Endothelial cell of umbilical vein (primary cell): Measurements from ENCODE around the gene FAM184B. TPM values are rescaled to one million over a fixed set of nuclear protein-coding genes. Genes with fewer than 3 reads are reported as not detected.

Experiments used
- BruUV-seq: library from RNA; stranded (reverse); fragments of 400-500 nt; replicated peaks from 2 replicates; lab custom pipeline; 2021; lab: Mats Ljungman, UMichigan
- CTCF ChIA-PET: fragments of 300-600, 350-600 bp; sonication (Branson Sonifier 250); formaldehyde crosslinking; loops from one replicate; lab custom pipeline; 2021; ENCODE audit warnings: antibody characterized with exemption, inconsistent platforms; lab: Charles Lee
- POLR2A ChIA-PET: fragments of 300-600, 350-600 bp; sonication (Branson Sonifier 250); formaldehyde crosslinking; loops from one replicate; lab custom pipeline; 2021; ENCODE audit warnings: antibody characterized with exemption, inconsistent platforms; lab: Charles Lee
- DNase-seq: peaks from one replicate; pipeline ENCODE4 v3.0.0-alpha.2; 2011; ENCODE audit warnings: low read depth, low spot score
- FAIRE-seq: peaks from 2 replicates; lab custom pipeline; 2011; peaks lifted over from hg19 to GRCh38; lab: Jason Lieb, UNC
- H2AFZ ChIP-seq: 2 replicates; pipeline ENCODE4 v1.6.0; 2012; ENCODE audit warnings: low read depth, low read length, control low read depth, inconsistent platforms
- H3K27ac ChIP-seq: 2 replicates; pipeline ENCODE4 v1.5.1; 2011; ENCODE audit warnings: low read depth, mild to moderate bottlenecking, control low read depth, low read length, moderate library complexity; ENCODE audit not compliant: insufficient read depth
- H3K27me3 ChIP-seq, 2 experiments: 2 replicates each; pipeline versions ENCODE4 v1.6.0 to v1.6.1; 2011; ENCODE audit warnings: low read length in 2 of 2, mixed read lengths in 1 of 2; ENCODE audit not compliant: control insufficient read depth in 2 of 2, insufficient read depth in 2 of 2
- H3K36me3 ChIP-seq, 2 experiments: 2 replicates in 1 of 2; 3 replicates in 1 of 2; pipeline ENCODE4 v1.5.1; 2011; ENCODE audit warnings: low read length in 2 of 2, mild to moderate bottlenecking in 1 of 2, moderate library complexity in 1 of 2; ENCODE audit not compliant: control insufficient read depth in 2 of 2, insufficient read depth in 2 of 2; ENCODE audit errors: extremely low read depth in 1 of 2
- H3K4me1 ChIP-seq: 3 replicates; pipeline ENCODE4 v1.5.1; 2011; ENCODE audit warnings: mild to moderate bottlenecking, low read length; ENCODE audit not compliant: control insufficient read depth, insufficient read depth; ENCODE audit errors: extremely low read depth
- H3K4me2 ChIP-seq: 2 replicates; pipeline ENCODE4 v1.6.1; 2011; ENCODE audit warnings: low read length, control low read depth, mixed read lengths; ENCODE audit not compliant: insufficient read depth
- H3K4me3 ChIP-seq, 3 experiments: fragments of 200-600 bp in 1 of 3; sonication (generic), shearing (Covaris generic) in 1 of 3; replicated peaks in 1 of 3; 2 replicates each; pipeline ENCODE4 v1.5.1; 2011 to 2016; ENCODE audit warnings: control low read depth in 3 of 3, low read length in 3 of 3, mild to moderate bottlenecking in 2 of 3, inconsistent platforms in 1 of 3, low read depth in 1 of 3, moderate library complexity in 1 of 3; ENCODE audit not compliant: insufficient read depth in 1 of 3
- H3K79me2 ChIP-seq: 2 replicates; pipeline ENCODE4 v1.6.0; 2012; ENCODE audit warnings: low read length, inconsistent platforms; ENCODE audit not compliant: control insufficient read depth, insufficient read depth
- H3K9ac ChIP-seq: replicated peaks from 2 replicates; pipeline ENCODE3; 2011; ENCODE audit warnings: low read length, control low read depth; ENCODE audit not compliant: insufficient read depth; ENCODE audit errors: extremely low read depth
- H3K9me1 ChIP-seq: replicated peaks from 3 replicates; pipeline ENCODE4 v1.6.0; 2011; ENCODE audit warnings: mild to moderate bottlenecking, low read length; ENCODE audit not compliant: control insufficient read depth, insufficient read depth; ENCODE audit errors: extremely low read depth
- H3K9me3 ChIP-seq: replicated peaks from 2 replicates; pipeline ENCODE4 v1.5.1; 2012; ENCODE audit warnings: low read length, inconsistent platforms; ENCODE audit not compliant: control insufficient read depth, insufficient read depth
- H4K20me1 ChIP-seq: replicated peaks from 2 replicates; pipeline ENCODE3; 2011; ENCODE audit warnings: mild to moderate bottlenecking, low read length; ENCODE audit not compliant: control insufficient read depth, insufficient read depth; ENCODE audit errors: extremely low read depth
- CTCF ChIP-seq, 2 donors: IDR thresholded peaks; 1 replicate in 1 of 2; 2 replicates in 1 of 2; pipeline ENCODE4 v1.5.1; 2011; ENCODE audit warnings: low read length in 2 of 2, mild to moderate bottlenecking in 2 of 2, moderate library complexity in 2 of 2, control low read depth in 1 of 2, inconsistent platforms in 1 of 2, low read depth in 1 of 2; ENCODE audit not compliant: insufficient read depth in 1 of 2; ENCODE audit errors: extremely low read depth in 1 of 2
- EZH2 ChIP-seq: IDR thresholded peaks from 2 replicates; pipeline ENCODE4 v1.6.1; 2012; ENCODE audit warnings: borderline replicate concordance, low read depth, mild to moderate bottlenecking, moderate library complexity, low read length, inconsistent platforms; ENCODE audit not compliant: severe bottlenecking
- FOS ChIP-seq: IDR thresholded peaks from 2 replicates; pipeline ENCODE4 v1.6.1; 2011; ENCODE audit warnings: mild to moderate bottlenecking, low read length, moderate library complexity, borderline replicate concordance; ENCODE audit not compliant: insufficient read depth
- GATA2 ChIP-seq: IDR thresholded peaks from 2 replicates; pipeline ENCODE4 v1.7.0; 2011; ENCODE audit warnings: low read depth, mild to moderate bottlenecking, moderate library complexity, mixed read lengths, low read length; ENCODE audit not compliant: insufficient read length, insufficient read depth
- JUN ChIP-seq: IDR thresholded peaks from 2 replicates; pipeline ENCODE4 v1.6.1; 2011; ENCODE audit warnings: borderline replicate concordance, low read depth; ENCODE audit not compliant: insufficient read length, insufficient read depth
- MAX ChIP-seq: IDR thresholded peaks from 2 replicates; pipeline ENCODE4 v1.6.1; 2011; ENCODE audit not compliant: insufficient read depth, insufficient read length
- MYC ChIP-seq: IDR thresholded peaks from one replicate; pipeline ENCODE4 v1.6.1; 2011; ENCODE audit warnings: mild to moderate bottlenecking, low read depth, low read length
- POLR2A ChIP-seq: IDR thresholded peaks from 2 replicates; pipeline ENCODE4 v1.6.1; 2012; ENCODE audit warnings: low read depth, mild to moderate bottlenecking, control low read depth, low read length
- POLR2AphosphoS5 ChIP-seq: IDR thresholded peaks from 2 replicates; pipeline ENCODE4 v1.6.1; 2012; ENCODE audit warnings: low read depth, mild to moderate bottlenecking, control low read depth, low read length, moderate library complexity; ENCODE audit not compliant: insufficient read depth
- dilution Hi-C: fragments of 300-500 bp; cut with MboI; formaldehyde crosslinking; loops from one replicate; pipeline ENCODE4 v1.15.0; 2019; ENCODE audit warnings: low sequenced_read_pairs; ENCODE audit not compliant: extremely low pct_ligation_motif_present
- intact Hi-C: fragments of 100-400 bp; cut with micrococcal nuclease; formaldehyde crosslinking; loops from one replicate; pipeline ENCODE4 v1.10.0; 2022
- polyA plus RNA-seq, 4 experiments: library from polyadenylated mRNA; depleted of rRNA in 3 of 4; stranded (reverse) in 3 of 4; unstranded in 1 of 4; fragments of >200 nt; gene quantifications; 2 replicates each; pipeline versions ENCODE4 v1.2.1 to v1.2.3, GENCODE V29; 2011 to 2012; ENCODE audit warnings: missing spikeins in 1 of 4
- total RNA-seq: library from RNA; stranded (reverse); gene quantifications from 2 replicates; pipeline ENCODE4 v1.2.3, GENCODE V29; 2021

The FAM184B gene
- total and polyA plus RNA-seq, 2 donors (not counting 3 experiments of a cell fraction or from before 2014, with no cell fraction given) = not detected

GRCh38 chr4:17705107-17705506 lies 76.3 kb downstream of the FAM184B start:
- TF ChIP-seq MAX = no peak
- no peak for TF ChIP-seq POLR2AphosphoS5
- no peak for TF ChIP-seq JUN
- no peak for TF ChIP-seq GATA2
- no peak for TF ChIP-seq FOS
- TF ChIP-seq POLR2A = no peak
- TF ChIP-seq CTCF (IDR thresholded peaks at IDR 0.05; ENCODE audit: extremely low read depth in 1 of 2, insufficient read depth in 1 of 2, low read depth in 1 of 2, low read length in 2 of 2) = no peak
- no peak for TF ChIP-seq MYC
- TF ChIP-seq EZH2 = no peak
- CTCF ChIA-PET = no interaction called here
- POLR2A ChIA-PET = no interaction called here

More at GRCh38 chr4:17705107-17705506, 76.3 kb downstream of the FAM184B start:
- H3K4me1 ChIP-seq = no peaks in the 10 kb centered on the region
- intact Hi-C loops = no loop called here
- no peaks in the 10 kb centered on the region for H3K9me3 ChIP-seq
- H2AFZ ChIP-seq = no peak overlapping the region
- H3K9ac ChIP-seq = no peak overlapping the region
- H3K27ac ChIP-seq = no peak overlapping the region
- H3K79me2 ChIP-seq = no peaks in the 10 kb centered on the region
- dilution Hi-C loops = no loop called here
- DNase-seq = no peak
- no peaks in the 10 kb centered on the region for H4K20me1 ChIP-seq
- no peak overlapping the region for H3K4me3 ChIP-seq
- BruUV-seq = no TSS peak
- no peaks in the 10 kb centered on the region for H3K27me3 ChIP-seq
- H3K4me2 ChIP-seq = no peak overlapping the region
- no peaks in the 10 kb centered on the region for H3K9me1 ChIP-seq
- FAIRE-seq = no peak
- H3K36me3 ChIP-seq = no peaks in the 10 kb centered on the region
